ENCODE measurements around the gene RPL35. TPM values are rescaled to one million over a fixed set of nuclear protein-coding genes. Genes with fewer than 3 reads are reported as not detected.

Gene RPL35
- total and polyA plus RNA-seq, 3 experiments from 2014 or later, result 1,829 to 2,058 (median 2,023) TPM

Other genes starting within 250 kb of the RPL35 start
- 1 to 10 TPM; 2.4 to 3.0 TPM for gene NR6A1, start 90.6 kb downstream of the RPL35 start, total RNA-seq
- gene NR6A1, start 90.6 kb downstream of the RPL35 start, polyA plus RNA-seq, result not detected
- not detected for gene OLFML2A, start 84.8 kb downstream of the RPL35 start, total RNA-seq
- not detected for gene OLFML2A, start 84.8 kb downstream of the RPL35 start, polyA plus RNA-seq
- gene WDR38, start 8.5 kb downstream of the RPL35 start, total RNA-seq, result not detected
- not detected for gene WDR38, start 8.5 kb downstream of the RPL35 start, polyA plus RNA-seq
- gene ARPC5L, start 173 bp upstream of the RPL35 start, total RNA-seq, result 100 to 1,000 TPM; 116 to 120 TPM
- 118 TPM for gene ARPC5L, start 173 bp upstream of the RPL35 start, polyA plus RNA-seq
- 10 to 100 TPM; 17.1 to 21.1 TPM for gene GOLGA1, start 79.1 kb upstream of the RPL35 start, total RNA-seq
- 8.5 TPM for gene GOLGA1, start 79.1 kb upstream of the RPL35 start, polyA plus RNA-seq

All from CD8-positive, alpha-beta memory T cell (primary cell).